GM12801 (cell line): ENCODE measurements around the gene DCT.

ENCODE experiments used
- CTCF ChIP-seq: IDR thresholded peaks from one replicate; pipeline ENCODE4 v1.5.1; 2011; ENCODE audit warnings: control low read depth; ENCODE audit not compliant: insufficient read length; ENCODE audit errors: extremely low read depth

Gene DCT

GRCh38 chr13:94478913-94479312, 569 bp downstream of the DCT start:
- no peak for TF ChIP-seq CTCF

GRCh38 chr13:94470126-94470525, 9.4 kb downstream of the DCT start:
- no peak for TF ChIP-seq CTCF

GRCh38 chr13:94464771-94465170, 14.7 kb downstream of the DCT start:
- TF ChIP-seq CTCF, result no peak

GRCh38 chr13:94462670-94463069, 16.8 kb downstream of the DCT start:
- TF ChIP-seq CTCF, result no peak

- TF ChIP-seq CTCF, result no peak
Measured at GRCh38 chr13:94459116-94459515, 20.4 kb downstream of the DCT start.

- TF ChIP-seq CTCF, result no peak
Measured at GRCh38 chr13:94455414-94455813, 24.1 kb downstream of the DCT start.

- TF ChIP-seq CTCF, result no peak
Measured at GRCh38 chr13:94454906-94455305, 24.6 kb downstream of the DCT start.

GRCh38 chr13:94454334-94454733, 25.1 kb downstream of the DCT start:
- no peak for TF ChIP-seq CTCF
